GM10847 (cell line): Measurements from ENCODE around the gene ZNF267.

Source experiments
- POLR2A ChIP-seq: IDR thresholded peaks from 2 replicates; pipeline ENCODE4 v1.6.1; 2011; ENCODE audit not compliant: insufficient read length; ENCODE audit errors: extremely low read depth

ZNF267 gene

DNA sequence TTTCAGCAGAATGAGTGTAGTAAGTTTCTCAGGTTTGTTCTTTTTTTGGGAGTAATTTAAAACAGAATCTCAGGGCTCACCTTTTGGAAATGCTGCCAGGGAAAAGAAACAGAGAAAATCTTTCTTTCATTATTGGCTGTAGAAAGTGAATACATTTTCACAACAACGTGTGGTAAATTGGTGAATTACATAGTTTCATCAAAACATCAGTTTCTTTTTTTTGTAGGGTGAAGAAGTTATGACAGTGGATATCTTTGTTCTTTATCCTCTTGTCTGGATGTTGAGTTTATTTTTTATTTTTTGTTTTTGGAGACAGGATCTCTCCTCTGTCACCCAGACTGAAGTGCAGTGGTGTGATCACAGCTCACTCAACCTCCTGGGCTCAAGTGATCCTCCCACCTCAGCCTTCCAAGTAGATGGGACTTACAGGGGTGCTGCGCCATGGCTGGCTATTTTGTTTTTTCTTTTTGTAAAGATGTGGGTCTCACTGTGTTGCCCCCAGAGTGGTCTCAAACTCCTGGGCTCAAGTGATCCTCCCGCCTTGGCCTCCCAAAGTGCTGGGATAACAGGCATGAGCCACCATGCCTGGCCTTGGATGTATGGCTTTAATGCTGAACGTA, 2.4 kb downstream of the ZNF267 start:
- no peak for TF ChIP-seq POLR2A

DNA sequence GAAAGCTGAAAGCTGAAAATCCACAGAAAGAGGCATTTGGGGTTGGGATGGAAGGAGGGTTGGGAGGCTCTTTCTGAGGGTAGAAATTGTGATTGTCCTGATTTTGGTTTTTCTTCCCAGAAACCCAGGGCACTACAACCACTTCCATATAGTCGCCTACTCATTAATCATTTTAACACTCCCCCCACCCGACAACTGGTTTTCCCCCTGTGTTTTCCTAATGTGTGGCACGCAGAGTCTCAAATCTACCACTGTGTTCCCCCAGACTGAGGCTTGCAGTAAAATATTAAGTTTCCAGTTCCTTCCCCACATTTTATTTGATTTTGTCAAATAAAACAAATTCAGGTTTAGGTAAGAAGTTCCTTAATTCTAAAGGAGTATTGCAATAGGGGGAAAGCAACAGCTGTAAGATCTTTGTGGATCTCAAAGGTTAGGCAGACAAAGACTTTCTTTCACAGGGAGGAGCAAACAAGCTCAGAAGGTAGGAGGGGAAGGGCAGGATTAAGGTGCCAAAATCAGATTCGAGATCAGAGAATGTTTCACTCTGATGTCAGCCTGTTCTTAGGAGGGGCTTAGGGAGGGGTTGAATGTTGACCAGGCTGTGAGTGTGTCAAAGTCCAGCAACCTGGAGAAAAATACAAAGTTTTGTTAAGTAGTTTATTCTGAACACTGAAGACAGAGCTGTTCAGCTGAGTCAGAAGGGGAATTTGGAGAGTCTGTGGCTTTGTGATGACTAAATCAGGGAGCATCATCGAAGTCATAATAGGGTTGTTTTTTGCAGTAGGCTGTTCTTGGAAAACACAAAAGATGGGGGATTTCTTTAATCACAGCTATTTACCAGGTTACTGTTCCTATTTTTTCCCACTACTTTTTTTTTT, 3.6 kb downstream of the ZNF267 start:
- TF ChIP-seq POLR2A, result no peak

- no peak for TF ChIP-seq POLR2A
Observed at GRCh38 chr16:31877876-31878642, 4.5 kb downstream of the ZNF267 start.

GRCh38 chr16:31879937-31880321, 6.3 kb downstream of the ZNF267 start:
- TF ChIP-seq POLR2A, result no peak

DNA sequence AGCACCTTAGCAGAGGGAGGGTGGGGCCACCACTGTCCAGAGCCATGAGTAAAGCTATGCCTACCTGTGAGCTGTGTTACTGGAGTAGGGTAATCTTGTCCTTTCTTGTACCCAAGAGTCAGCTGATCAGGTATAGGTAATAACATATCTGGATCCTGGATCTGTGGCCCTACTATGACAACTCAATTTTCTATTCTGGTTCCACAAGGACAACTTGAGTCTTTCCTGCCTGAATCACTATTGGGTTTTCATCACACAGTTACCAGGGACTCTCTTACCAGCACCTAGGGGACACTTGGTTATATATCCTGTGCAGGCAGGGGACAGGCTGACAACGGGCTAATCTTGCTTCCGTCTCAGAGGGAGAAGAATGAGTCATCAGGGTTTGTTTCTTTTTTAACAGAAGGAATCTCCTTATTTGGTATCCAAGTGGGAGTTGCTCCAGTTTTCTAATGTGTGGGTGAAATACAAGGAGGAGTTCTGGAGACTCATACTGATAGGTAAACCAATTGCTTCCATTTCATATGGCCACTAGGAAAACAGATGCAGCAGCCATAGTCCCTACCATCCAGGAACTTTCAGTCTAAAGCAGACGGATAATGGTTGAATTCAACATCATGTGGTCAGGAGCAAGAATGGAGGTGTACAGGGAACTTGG, 6.8 kb downstream of the ZNF267 start:
- TF ChIP-seq POLR2A, result no peak

GRCh38 chr16:31886227-31886626, 12.6 kb downstream of the ZNF267 start:
- TF ChIP-seq POLR2A, result no peak

DNA sequence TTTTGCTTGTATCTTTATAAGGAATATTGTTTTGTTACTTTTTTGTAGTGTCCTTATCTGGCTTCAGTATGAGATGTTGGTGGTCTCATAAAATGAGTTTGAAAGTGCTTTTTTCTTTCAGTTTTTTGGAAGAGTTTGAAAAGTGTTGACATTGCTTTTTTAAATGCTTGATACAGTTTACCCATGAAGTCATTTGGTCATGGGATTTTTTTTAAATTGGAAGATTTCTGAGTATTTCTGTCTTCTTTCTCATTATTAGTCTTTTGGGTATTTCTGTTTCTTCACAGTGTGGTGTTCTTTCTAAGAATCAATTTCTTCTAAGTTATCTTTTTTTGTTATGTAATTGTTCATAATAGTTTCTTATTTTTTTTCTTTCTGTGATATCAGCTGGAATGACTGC, 15.1 kb downstream of the ZNF267 start:
- TF ChIP-seq POLR2A, result no peak

GRCh38 chr16:31893824-31894223, 20.2 kb downstream of the ZNF267 start:
- TF ChIP-seq POLR2A, result no peak

GRCh38 chr16:31897283-31897682, 23.7 kb downstream of the ZNF267 start:
- no peak for TF ChIP-seq POLR2A

DNA sequence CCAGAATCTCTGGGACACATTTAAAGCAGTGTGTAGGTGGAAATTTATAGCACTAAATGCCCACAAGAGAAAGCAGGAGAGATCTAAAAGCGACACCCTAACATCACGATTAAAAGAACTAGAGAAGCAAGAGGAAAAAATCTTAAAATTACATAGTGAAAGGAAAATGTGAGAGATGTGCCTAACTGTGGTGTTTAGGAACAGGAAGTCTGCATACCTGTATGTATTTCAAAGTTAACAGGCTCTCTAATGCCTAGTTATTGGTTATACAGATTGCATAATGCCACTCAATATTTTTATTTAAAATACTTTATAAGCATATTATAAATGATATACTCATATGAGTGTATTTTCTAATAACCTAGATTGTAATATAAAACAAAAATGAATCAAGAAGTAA, 25.9 kb downstream of the ZNF267 start:
- TF ChIP-seq POLR2A, result no peak

DNA sequence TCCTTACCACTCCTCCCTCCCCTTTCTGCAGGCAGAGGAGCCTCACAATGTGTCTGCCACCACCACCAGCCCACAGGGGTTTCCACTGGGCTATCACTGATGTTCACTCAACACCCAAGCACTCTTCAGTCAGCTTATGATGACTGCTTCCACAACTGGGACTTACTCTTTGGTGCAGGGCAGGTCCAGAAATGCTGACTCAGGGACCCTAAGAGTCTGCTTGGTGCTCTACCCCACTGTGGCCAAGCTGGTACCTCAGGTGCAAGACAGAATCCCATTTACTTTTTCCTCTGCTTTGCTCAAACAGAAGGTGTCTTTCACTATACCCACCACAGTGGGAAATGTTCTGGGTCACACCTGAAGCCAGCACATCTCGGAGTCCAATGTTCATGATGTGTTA, 40.1 kb downstream of the ZNF267 start:
- no peak for TF ChIP-seq POLR2A

DNA sequence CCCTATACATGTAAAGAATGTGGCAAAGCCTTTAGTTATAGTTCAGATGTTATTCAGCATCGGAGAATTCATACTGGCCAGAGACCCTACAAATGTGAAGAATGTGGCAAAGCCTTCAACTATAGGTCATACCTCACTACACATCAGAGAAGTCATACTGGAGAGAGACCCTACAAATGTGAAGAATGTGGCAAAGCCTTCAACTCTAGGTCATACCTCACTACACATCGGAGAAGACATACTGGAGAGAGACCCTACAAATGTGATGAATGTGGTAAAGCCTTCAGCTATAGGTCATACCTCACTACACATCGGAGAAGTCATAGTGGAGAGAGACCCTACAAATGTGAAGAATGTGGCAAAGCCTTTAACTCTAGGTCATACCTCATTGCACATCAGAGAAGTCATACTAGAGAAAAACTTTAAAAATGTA, 42.5 kb downstream of the ZNF267 start:
- TF ChIP-seq POLR2A, result no peak

- no peak for TF ChIP-seq POLR2A
Observed at GRCh38 chr16:31920373-31920772, 46.8 kb downstream of the ZNF267 start.
